ENCODE data around the gene ELOVL6. TPM values are rescaled to one million over a fixed set of nuclear protein-coding genes. Genes with fewer than 3 reads are reported as not detected.
A peak's percentile ranks its signal among the peaks of the same experiment; 100 is the strongest.

Gene ELOVL6
- total and polyA plus RNA-seq, 9 of the 15 experiments (the other 6 are each of a cell fraction or from before 2014, with no cell fraction given): 18.3 to 82.6 (median 46.0) TPM

DNA sequence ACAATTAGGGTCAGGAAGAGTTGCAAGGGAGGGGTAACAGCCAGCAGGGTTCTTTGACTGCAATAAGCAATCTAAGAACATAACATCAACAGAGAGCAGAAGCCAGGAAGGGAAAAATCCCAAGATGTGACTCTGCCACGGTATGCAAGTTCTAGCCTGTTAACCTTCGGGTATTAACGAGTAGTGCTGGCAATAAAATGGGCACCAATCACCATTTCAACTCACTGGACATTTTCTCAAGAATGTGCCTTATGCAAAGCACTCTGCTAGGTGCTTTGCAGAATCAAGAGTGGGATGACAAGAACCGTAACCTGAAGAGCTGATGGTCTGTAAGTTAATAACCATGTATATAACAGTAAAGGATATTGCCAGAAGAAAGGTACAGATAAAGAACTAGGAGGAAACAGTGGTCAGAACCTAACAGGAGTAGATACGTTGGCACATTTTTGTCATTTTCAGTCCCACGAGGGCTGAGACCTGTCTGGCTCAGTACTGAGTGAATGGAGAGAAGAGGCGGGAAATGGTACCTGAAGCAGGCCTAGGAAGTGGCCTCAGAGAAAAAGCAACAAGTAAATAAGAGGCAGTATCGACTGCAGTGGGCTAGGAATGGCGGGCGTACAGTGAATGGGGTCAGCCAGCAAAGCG, 2.7 kb downstream of the ELOVL6 start (continued):
- TF ChIP-seq, protein P1, sequence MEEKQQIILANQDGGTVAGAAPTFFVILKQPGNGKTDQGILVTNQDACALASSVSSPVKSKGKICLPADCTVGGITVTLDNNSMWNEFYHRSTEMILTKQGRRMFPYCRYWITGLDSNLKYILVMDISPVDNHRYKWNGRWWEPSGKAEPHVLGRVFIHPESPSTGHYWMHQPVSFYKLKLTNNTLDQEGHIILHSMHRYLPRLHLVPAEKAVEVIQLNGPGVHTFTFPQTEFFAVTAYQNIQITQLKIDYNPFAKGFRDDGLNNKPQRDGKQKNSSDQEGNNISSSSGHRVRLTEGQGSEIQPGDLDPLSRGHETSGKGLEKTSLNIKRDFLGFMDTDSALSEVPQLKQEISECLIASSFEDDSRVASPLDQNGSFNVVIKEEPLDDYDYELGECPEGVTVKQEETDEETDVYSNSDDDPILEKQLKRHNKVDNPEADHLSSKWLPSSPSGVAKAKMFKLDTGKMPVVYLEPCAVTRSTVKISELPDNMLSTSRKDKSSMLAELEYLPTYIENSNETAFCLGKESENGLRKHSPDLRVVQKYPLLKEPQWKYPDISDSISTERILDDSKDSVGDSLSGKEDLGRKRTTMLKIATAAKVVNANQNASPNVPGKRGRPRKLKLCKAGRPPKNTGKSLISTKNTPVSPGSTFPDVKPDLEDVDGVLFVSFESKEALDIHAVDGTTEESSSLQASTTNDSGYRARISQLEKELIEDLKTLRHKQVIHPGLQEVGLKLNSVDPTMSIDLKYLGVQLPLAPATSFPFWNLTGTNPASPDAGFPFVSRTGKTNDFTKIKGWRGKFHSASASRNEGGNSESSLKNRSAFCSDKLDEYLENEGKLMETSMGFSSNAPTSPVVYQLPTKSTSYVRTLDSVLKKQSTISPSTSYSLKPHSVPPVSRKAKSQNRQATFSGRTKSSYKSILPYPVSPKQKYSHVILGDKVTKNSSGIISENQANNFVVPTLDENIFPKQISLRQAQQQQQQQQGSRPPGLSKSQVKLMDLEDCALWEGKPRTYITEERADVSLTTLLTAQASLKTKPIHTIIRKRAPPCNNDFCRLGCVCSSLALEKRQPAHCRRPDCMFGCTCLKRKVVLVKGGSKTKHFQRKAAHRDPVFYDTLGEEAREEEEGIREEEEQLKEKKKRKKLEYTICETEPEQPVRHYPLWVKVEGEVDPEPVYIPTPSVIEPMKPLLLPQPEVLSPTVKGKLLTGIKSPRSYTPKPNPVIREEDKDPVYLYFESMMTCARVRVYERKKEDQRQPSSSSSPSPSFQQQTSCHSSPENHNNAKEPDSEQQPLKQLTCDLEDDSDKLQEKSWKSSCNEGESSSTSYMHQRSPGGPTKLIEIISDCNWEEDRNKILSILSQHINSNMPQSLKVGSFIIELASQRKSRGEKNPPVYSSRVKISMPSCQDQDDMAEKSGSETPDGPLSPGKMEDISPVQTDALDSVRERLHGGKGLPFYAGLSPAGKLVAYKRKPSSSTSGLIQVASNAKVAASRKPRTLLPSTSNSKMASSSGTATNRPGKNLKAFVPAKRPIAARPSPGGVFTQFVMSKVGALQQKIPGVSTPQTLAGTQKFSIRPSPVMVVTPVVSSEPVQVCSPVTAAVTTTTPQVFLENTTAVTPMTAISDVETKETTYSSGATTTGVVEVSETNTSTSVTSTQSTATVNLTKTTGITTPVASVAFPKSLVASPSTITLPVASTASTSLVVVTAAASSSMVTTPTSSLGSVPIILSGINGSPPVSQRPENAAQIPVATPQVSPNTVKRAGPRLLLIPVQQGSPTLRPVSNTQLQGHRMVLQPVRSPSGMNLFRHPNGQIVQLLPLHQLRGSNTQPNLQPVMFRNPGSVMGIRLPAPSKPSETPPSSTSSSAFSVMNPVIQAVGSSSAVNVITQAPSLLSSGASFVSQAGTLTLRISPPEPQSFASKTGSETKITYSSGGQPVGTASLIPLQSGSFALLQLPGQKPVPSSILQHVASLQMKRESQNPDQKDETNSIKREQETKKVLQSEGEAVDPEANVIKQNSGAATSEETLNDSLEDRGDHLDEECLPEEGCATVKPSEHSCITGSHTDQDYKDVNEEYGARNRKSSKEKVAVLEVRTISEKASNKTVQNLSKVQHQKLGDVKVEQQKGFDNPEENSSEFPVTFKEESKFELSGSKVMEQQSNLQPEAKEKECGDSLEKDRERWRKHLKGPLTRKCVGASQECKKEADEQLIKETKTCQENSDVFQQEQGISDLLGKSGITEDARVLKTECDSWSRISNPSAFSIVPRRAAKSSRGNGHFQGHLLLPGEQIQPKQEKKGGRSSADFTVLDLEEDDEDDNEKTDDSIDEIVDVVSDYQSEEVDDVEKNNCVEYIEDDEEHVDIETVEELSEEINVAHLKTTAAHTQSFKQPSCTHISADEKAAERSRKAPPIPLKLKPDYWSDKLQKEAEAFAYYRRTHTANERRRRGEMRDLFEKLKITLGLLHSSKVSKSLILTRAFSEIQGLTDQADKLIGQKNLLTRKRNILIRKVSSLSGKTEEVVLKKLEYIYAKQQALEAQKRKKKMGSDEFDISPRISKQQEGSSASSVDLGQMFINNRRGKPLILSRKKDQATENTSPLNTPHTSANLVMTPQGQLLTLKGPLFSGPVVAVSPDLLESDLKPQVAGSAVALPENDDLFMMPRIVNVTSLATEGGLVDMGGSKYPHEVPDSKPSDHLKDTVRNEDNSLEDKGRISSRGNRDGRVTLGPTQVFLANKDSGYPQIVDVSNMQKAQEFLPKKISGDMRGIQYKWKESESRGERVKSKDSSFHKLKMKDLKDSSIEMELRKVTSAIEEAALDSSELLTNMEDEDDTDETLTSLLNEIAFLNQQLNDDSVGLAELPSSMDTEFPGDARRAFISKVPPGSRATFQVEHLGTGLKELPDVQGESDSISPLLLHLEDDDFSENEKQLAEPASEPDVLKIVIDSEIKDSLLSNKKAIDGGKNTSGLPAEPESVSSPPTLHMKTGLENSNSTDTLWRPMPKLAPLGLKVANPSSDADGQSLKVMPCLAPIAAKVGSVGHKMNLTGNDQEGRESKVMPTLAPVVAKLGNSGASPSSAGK (IDR thresholded peaks at IDR 0.05): peak; percentile 73; the same call in 1 of the 2 replicates
- TF ChIP-seq KDM5B (IDR thresholded peaks at IDR 0.05; ENCODE audit: insufficient replicate concordance, low read depth, low read length) (no peak), ARNT (IDR thresholded peaks at IDR 0.05) (0 out of 4 replicates have a peak, but pooled peaks of 1 of the 2 experiments have one; percentile 25), ZBTB2 (IDR thresholded peaks at IDR 0.05) (0 out of 2 replicates have a peak, but pooled peaks have one; percentile 24), MAFG (tag; conservative IDR thresholded peaks at IDR 0.05) (no peak), DPF2 (IDR thresholded peaks at IDR 0.05) (peak; percentile 54; the same call in 1 of the 2 replicates), ZNF583 (CRISPR knock-in tag; IDR thresholded peaks at IDR 0.05) (peak; percentile 62; the same call in 1 of the 2 replicates), TRIM24 (IDR thresholded peaks at IDR 0.05) (no peak), ZKSCAN1 (IDR thresholded peaks at IDR 0.05; ENCODE audit: low read depth, low read length) (no peak)
- TF ChIP-seq, protein P2, sequence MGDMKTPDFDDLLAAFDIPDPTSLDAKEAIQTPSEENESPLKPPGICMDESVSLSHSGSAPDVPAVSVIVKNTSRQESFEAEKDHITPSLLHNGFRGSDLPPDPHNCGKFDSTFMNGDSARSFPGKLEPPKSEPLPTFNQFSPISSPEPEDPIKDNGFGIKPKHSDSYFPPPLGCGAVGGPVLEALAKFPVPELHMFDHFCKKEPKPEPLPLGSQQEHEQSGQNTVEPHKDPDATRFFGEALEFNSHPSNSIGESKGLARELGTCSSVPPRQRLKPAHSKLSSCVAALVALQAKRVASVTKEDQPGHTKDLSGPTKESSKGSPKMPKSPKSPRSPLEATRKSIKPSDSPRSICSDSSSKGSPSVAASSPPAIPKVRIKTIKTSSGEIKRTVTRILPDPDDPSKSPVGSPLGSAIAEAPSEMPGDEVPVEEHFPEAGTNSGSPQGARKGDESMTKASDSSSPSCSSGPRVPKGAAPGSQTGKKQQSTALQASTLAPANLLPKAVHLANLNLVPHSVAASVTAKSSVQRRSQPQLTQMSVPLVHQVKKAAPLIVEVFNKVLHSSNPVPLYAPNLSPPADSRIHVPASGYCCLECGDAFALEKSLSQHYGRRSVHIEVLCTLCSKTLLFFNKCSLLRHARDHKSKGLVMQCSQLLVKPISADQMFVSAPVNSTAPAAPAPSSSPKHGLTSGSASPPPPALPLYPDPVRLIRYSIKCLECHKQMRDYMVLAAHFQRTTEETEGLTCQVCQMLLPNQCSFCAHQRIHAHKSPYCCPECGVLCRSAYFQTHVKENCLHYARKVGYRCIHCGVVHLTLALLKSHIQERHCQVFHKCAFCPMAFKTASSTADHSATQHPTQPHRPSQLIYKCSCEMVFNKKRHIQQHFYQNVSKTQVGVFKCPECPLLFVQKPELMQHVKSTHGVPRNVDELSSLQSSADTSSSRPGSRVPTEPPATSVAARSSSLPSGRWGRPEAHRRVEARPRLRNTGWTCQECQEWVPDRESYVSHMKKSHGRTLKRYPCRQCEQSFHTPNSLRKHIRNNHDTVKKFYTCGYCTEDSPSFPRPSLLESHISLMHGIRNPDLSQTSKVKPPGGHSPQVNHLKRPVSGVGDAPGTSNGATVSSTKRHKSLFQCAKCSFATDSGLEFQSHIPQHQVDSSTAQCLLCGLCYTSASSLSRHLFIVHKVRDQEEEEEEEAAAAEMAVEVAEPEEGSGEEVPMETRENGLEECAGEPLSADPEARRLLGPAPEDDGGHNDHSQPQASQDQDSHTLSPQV (IDR thresholded peaks at IDR 0.05): peak; percentile 43
